GM23248 (cell line): ENCODE results near the gene FAM43A.

Source experiments
- EZH2 ChIP-seq: fragments of 200-600 bp; sonication (generic); IDR thresholded peaks from 2 replicates; pipeline ENCODE4 v1.6.1; 2018; ENCODE audit warnings: antibody characterized with exemption, mild to moderate bottlenecking; ENCODE audit not compliant: insufficient read depth, poor library complexity, severe bottlenecking
- EZH2phosphoT487 ChIP-seq: fragments of 200-600 bp; sonication (generic); IDR thresholded peaks from 2 replicates; pipeline ENCODE4 v1.6.1; 2018; ENCODE audit warnings: antibody characterized with exemption, moderate library complexity, mild to moderate bottlenecking, low read depth; ENCODE audit not compliant: insufficient read depth

- TF ChIP-seq EZH2 (no peak), EZH2phosphoT487 (no peak)
Measured at GRCh38 chr3:194661374-194661773, 24.3 kb upstream of the FAM43A start.
